HG02970 (cell line): Measurements from ENCODE around the gene TMEM258.

Experiments
- ATAC-seq: cut with Tn5 transposase; IDR thresholded peaks from one replicate; pipeline ENCODE4 v1.9.1; 2021; ENCODE audit warnings: mild to moderate bottlenecking, moderate library complexity, moderate number of reproducible peaks; ENCODE audit not compliant: unreplicated experiment, low FRiP score

TMEM258 gene

GRCh38 chr11:61792310-61793082 lies at the start of gene TMEM258, which contains the start of gene FEN1:
TMEM258 (minus strand) TSS chr11:61792599; CDS start chr11:61792558, 41 bp downstream.
FEN1 (plus strand) TSS chr11:61792911; CDS start chr11:61795362, 2,451 bp downstream.
- peak; percentile 81 for ATAC-seq

- ATAC-seq, result no peak
Measured at GRCh38 chr11:61841636-61842527, 49.5 kb upstream of the TMEM258 start.

GRCh38 chr11:61840371-61840770 lies 48.0 kb upstream of the TMEM258 start:
- no peak for ATAC-seq

GRCh38 chr11:61839742-61840141 lies 47.3 kb upstream of the TMEM258 start:
- no peak for ATAC-seq

GRCh38 chr11:61838921-61839320 lies 46.5 kb upstream of the TMEM258 start:
- ATAC-seq, result no peak

GRCh38 chr11:61838501-61838900 lies 46.1 kb upstream of the TMEM258 start:
- ATAC-seq, result no peak

- ATAC-seq, result no peak
Measured at GRCh38 chr11:61837411-61838005, 45.1 kb upstream of the TMEM258 start.

- ATAC-seq, result no peak
Measured at GRCh38 chr11:61836193-61836592, 43.8 kb upstream of the TMEM258 start.

- ATAC-seq, result peak; percentile 49
Measured at GRCh38 chr11:61834278-61835048, 42.1 kb upstream of the TMEM258 start.

- ATAC-seq, result no peak
Measured at GRCh38 chr11:61833926-61834277, 41.5 kb upstream of the TMEM258 start.

- ATAC-seq, result no peak
Measured at GRCh38 chr11:61833471-61833870, 41.1 kb upstream of the TMEM258 start.

GRCh38 chr11:61832754-61833153 lies 40.4 kb upstream of the TMEM258 start:
- no peak for ATAC-seq

GRCh38 chr11:61832207-61832606 lies 39.8 kb upstream of the TMEM258 start:
- ATAC-seq, result no peak

- no peak for ATAC-seq
Measured at GRCh38 chr11:61830237-61831105, 38.1 kb upstream of the TMEM258 start.

- no peak for ATAC-seq
Measured at GRCh38 chr11:61829806-61830205, 37.4 kb upstream of the TMEM258 start.

GRCh38 chr11:61828629-61829407 lies 36.4 kb upstream of the TMEM258 start:
- ATAC-seq, result peak; percentile 26

GRCh38 chr11:61828379-61828628 lies 35.9 kb upstream of the TMEM258 start:
- peak; percentile 13 for ATAC-seq

GRCh38 chr11:61827571-61828378 lies 35.4 kb upstream of the TMEM258 start, which contains the start of gene FADS2:
FADS2 (plus strand) TSS chr11:61828300; CDS start chr11:61828391, 91 bp downstream.
- peak; percentile 58 for ATAC-seq
